Fibroblast of lung (primary cell): ENCODE results near the gene BLOC1S1.

Experiments used
- EZH2 ChIP-seq: IDR thresholded peaks from 2 replicates; pipeline ENCODE4 v1.5.1; 2012; ENCODE audit warnings: low read length, control low read depth, mild to moderate bottlenecking; ENCODE audit errors: missing control alignments
- TF ChIP-seq, protein P1 (sequence below), 2 donors: IDR thresholded peaks in 1 of 2; conservative IDR thresholded peaks in 1 of 2; 1 replicate in 1 of 2; 2 replicates in 1 of 2; pipeline ENCODE4 v1.5.1; 2011 to 2012; ENCODE audit warnings: low read length in 2 of 2, control low read depth in 1 of 2, inconsistent platforms in 1 of 2, low read depth in 1 of 2, mild to moderate bottlenecking in 1 of 2

DNA sequence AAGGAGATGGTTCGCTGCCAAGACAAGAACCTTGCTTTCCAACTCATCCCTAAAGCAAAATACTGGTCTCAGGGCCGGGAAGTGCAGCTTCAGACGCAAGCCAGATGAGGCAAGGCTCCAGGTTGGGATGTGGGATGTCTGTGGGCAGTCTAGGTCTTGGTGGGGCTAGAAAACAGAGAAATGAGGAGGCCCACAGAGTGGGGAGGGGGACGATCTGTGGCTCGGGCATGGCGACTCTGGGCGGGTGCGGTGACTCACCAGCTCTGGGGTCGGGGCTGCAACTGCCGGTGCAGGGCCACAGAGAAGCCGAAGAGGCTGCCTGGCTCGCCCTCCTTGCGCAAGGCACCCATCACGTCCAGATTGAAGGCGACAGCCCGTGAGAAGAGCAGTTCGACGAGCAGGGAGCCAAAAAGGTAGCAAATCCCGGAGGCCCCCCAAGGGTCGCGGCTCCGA lies 8.6 kb upstream of the BLOC1S1 start:
- TF ChIP-seq EZH2: no peak
- TF ChIP-seq, protein P1, sequence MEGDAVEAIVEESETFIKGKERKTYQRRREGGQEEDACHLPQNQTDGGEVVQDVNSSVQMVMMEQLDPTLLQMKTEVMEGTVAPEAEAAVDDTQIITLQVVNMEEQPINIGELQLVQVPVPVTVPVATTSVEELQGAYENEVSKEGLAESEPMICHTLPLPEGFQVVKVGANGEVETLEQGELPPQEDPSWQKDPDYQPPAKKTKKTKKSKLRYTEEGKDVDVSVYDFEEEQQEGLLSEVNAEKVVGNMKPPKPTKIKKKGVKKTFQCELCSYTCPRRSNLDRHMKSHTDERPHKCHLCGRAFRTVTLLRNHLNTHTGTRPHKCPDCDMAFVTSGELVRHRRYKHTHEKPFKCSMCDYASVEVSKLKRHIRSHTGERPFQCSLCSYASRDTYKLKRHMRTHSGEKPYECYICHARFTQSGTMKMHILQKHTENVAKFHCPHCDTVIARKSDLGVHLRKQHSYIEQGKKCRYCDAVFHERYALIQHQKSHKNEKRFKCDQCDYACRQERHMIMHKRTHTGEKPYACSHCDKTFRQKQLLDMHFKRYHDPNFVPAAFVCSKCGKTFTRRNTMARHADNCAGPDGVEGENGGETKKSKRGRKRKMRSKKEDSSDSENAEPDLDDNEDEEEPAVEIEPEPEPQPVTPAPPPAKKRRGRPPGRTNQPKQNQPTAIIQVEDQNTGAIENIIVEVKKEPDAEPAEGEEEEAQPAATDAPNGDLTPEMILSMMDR (conservative IDR thresholded peaks at IDR 0.05 in 1 of 2, IDR thresholded peaks at IDR 0.05 in 1 of 2; ENCODE audit: low read depth in 1 of 2, low read length in 2 of 2): no peak
